GM18861 (cell line): ENCODE measurements around the gene BCAT1.
"Not testable (repeated sequence)": the region's sequence is repeated elsewhere in the genome, so short reads cannot be mapped to it uniquely, and the experiment has no call there.

Experiments used
- ATAC-seq: cut with Tn5 transposase; IDR thresholded peaks from one replicate; pipeline ENCODE4 v1.9.1; 2021; ENCODE audit not compliant: unreplicated experiment

Gene BCAT1

DNA sequence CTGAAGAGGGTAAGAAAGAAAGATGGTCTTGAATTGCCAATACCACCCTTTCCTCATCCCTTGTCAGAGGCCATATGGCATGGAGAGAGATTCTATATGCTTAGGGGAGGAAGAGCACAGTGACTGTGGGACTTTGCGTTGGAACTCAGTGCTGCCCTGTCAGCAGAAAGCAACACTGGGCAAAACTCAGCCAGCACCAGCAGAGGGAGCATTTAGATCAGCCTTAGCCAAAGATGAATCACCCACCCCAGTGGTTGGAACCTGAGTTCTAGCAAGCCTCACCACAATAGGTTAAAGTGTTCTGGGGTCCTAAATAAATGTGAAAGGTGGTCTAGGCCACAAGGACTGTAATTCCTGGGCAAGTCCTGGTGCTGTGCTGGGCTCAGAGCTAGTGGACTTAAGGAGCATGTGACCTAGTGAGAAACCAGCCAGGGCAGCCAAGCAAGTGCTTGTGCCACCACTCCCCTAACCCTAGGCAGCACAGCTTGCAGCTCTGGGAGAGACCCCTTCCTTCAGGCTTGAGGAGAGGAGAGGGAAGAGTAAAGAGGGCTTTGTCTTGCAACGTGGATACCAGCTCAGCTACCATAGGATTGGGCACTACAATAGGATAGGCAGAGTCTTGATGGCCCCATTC is 11.4 kb upstream of the BCAT1 start:
- peak; percentile 79 for ATAC-seq

GRCh38 chr12:24956351-24956750 is 7.5 kb upstream of the BCAT1 start:
- ATAC-seq = not testable (repeated sequence)

DNA sequence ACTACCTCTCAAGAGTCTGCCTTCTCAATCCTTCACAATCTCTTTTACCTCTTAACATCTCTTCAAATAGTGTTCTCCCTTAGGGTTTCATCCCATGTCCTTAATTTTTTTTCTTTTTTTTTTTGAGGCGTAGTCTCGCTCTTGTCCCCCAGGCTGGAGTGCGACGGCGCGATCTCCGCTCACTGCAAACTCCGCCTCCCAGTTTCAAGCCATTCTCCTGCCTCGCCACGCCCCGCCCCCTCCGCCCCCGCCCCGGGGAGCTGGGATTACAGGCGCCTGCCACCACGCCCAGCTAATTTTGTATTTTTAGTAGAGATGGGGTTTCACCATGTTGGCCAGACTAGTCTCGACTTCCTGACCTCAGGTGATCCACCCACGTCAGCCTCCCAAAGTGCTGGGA is 7.0 kb upstream of the BCAT1 start:
- ATAC-seq = no peak

DNA sequence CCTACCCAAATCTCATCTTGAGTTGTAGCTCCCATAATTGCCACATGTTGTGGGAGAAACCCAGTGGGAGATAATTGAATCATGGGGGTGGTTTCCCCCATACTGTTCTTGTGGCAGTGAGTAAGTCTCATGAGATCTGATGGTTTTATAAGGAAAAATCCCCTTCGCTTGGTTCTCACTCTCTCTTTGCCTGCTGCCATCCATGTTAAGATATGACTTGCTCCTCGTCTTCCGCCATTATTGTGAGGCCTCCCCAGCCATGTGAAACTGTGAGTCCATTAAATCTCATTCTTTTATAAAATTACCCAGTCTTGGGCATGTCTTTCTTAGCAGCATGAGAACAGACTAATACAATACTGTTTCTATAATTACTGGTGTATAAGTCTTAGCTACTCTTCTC is 6.5 kb upstream of the BCAT1 start:
- no peak for ATAC-seq

DNA sequence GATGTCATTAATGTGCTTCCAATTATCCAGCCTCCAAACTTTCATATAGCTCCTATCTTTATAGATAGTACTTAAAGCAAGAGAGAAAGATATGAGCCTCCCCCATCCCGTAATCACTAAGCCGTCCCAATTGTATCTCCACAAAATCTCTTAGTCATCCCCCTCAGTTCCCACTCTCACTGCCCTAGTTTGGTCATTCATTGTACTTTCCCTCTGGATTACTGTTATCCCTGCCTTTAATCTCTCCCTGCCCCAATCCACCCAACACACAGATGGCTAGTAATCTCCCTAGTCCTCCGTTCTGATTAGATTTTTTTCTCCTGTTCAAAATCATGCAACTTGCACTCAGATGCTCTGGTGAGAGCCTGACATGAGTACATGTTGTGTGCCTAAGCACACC is 5.4 kb upstream of the BCAT1 start:
- no peak for ATAC-seq

DNA sequence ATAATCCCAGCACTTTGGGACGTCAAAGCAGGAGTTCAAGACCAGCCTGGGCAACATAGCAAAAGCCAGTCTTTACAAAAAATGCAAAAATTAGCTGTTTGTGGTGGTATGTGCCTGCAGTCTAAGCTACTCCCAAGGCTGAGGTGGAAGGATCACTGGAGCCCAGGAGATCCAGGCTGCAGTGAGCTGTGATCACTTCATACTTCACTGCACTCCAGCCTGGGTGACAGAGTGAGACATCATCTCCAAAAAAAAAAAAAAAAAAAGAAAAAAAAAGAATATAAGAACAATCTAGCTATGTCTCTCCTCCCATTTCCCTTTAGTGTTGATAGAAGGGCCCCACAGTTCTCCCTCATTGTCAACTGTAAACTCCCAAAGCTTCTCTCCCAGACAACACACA is 3.5 kb upstream of the BCAT1 start:
- ATAC-seq = no peak

GRCh38 chr12:24950231-24950834 is 1.4 kb upstream of the BCAT1 start:
- ATAC-seq = peak; percentile 35

DNA sequence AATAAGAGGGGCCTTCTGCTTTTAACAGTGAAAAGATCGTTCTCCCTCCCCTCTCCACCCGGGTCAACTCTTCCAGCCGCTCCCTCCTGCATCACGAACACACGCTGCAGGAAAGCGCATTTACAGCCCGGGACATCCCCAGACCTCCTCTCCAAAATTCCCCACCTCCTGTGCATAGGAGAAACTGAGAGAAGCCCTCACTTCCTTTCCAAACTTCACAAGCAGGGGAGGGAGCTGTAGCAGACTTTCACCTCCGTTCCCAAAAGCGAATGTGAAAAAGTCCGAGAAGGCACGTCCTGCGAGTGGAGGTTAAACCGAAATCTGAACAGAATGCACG is 513 bp downstream of the BCAT1 start:
- no peak for ATAC-seq

DNA sequence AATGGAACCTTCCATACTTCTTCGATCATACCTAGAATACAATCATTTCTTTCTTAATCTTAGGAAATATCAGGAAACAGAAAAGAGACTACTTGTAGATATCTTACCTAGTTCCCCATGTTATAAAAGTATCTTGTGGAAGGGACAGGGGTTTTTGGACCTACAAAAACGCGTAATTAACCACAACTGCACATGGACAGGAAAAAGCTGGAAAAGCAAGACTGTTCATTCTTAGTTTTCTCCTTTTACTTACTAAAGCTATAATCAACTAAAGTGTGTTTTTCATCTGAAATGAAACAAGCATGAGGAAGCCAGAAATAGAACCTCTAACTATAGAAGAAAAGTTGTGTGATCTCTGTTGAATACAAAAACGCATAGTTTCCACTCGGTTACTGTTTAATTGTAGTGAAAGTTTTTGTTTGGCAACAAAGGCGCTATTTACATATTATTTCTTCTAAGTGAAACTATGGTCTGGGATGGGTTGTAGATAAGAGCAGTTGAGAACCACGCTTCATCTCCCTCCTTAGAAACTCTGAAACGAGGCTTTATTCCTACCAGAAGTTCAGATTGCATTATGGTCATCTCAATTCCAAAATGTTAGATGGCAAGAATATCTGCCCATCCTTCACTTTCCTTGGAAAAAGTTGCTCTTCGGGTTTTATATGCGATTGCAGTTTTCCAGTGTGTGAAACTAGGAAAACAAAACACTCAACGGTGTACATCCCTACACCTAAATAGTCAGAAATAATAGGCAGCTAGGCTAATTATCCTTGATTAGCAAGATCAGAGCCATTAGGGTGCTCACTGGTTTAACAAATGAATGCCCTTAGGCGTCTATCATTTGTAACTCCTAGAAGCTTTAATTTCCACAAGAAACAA is 1.1 kb downstream of the BCAT1 start:
- ATAC-seq = peak; percentile 37

- no peak for ATAC-seq
Observed at GRCh38 chr12:24945845-24946244, 3.1 kb downstream of the BCAT1 start.

- ATAC-seq = no peak
Observed at GRCh38 chr12:24945039-24945438, 3.9 kb downstream of the BCAT1 start.

GRCh38 chr12:24944601-24944975 is 4.3 kb downstream of the BCAT1 start:
- no peak for ATAC-seq

DNA sequence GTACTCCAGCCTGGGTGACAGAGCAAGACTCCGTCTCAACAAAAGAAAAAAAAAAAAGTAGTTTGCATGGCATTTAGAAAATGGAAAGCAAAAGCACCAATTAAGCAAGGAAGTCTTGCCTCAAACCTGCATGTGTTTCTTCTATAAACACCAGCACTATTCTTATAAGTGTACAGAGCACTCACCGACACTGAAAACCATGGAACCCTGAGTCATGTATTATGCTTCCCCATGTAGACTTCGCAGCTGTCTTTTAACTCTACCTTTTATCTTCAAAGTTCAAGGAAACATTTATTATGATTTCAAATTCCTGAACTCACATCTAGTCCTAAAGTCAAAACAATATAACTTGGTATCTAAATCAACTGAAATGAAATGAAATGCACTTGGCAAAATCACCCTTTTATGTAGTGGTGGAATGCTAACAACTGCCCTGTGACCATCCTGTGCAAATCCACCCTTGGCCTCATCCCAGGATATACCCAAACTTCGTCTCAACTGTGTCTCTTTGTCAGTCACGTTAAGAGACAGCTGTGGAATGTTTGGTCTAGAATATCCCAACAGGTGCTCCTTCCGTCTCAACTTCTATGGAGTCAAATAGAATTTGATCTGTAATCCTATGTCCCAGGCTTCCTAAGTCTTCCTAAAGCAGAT is 4.8 kb downstream of the BCAT1 start:
- ATAC-seq = no peak

DNA sequence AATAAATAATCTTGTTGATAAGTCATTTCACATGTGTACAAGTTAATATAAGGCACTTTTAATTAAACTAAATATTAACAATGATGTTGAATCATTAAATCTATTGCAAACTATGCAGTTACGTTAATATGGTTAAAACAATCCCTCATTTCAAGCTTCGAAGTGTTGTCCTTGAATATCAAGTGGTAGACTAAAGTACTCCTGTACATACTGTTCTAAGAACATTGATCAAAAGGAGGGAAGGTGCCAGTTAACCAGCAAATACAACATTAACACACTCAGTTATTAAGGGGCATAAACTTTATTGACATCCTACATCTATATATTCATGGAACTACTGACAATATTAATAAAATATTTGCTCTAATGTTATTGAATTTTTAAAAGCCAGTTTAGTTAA is 8.7 kb downstream of the BCAT1 start:
- no peak for ATAC-seq

- not testable (repeated sequence) for ATAC-seq
Observed at GRCh38 chr12:24939551-24939950, 9.3 kb downstream of the BCAT1 start.

DNA sequence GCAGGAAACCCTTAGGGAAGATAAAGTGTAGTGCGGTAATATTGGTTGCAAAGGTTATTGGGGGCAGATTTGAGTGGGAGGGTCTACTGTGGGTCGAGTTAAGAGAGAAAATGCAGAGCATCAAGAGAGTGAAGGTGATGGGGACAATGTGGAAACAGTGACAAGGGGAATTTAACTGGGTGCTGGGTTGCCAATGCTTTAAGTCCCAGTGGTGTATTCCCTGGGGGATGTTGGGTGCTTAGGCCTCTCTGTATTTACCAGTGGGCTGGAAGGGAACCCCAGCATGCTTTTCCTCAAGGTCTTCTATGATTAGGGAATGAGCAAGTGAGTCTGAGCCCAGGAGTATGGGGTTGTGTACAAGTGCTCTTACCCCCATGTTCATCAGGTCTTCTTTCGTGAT is 10.6 kb downstream of the BCAT1 start:
- no peak for ATAC-seq

DNA sequence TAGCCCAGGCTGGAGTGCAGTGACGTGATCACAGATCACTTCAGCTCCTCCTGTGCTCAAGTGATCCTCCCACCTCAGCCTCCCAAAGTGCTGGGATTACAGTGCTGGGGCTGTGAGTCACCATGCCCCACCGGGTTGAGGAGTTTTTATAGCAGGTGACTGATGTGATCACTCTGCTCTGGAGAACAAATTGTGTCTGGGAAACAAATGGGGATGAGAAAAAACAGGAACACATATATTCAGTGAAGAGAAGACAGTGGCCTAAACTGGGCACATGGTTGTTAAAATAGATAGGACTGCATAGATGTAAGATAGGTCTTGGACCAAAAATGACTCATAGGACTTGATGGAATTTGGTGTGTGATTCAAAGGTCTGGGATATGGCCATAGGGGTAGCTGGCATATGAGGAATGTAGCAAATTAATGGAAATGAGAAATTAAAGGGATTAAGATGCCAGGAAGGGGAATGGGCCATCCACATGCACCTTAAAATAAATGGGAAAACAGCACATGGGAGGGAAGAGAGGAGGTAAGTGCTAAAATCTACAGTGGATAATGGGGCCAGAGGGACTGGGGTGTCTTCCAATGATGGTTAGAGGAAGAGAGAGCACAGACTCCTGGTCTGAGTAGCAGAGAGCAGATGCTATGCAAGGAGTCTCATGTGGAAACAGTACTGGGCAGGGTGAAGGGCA is 11.2 kb downstream of the BCAT1 start:
- ATAC-seq = no peak

GRCh38 chr12:24933694-24934407 is 15.1 kb downstream of the BCAT1 start:
- no peak for ATAC-seq

- ATAC-seq = peak; percentile 97
Observed at GRCh38 chr12:24931666-24932405, 17.1 kb downstream of the BCAT1 start.

DNA sequence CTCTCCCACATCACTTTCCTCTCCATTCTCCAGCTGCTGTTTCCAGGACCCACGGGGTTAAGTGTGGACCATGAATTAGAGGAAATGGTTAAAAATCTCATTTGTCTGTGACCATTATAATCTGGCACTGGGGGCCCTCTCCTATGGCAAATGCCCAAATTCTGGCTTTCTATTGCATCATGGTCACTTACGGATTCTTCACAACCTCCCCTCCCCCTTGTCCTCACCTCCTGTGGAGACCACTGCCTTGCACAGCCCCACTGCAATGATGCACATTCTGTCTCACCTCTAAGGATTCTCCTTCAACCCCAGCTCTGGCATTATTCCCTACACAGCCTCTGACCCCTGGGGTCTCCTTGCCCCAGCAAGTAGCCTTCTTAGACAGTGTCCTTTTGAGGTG is 18.9 kb downstream of the BCAT1 start:
- no peak for ATAC-seq
